Caco-2 (cell line): Measurements from ENCODE around the gene ETV2. TPM values are rescaled to one million over a fixed set of nuclear protein-coding genes. Genes with fewer than 3 reads are reported as not detected.

ENCODE experiments used
- BruUV-seq: library from RNA; stranded (reverse); fragments of 400-500 nt; replicated peaks from 2 replicates; lab custom pipeline; 2021; lab: Mats Ljungman, UMichigan
- CTCF ChIA-PET: fragments of 300-600 bp; sonication (Branson Sonifier 250); formaldehyde crosslinking; loops from one replicate; lab custom pipeline; 2022; ENCODE audit warnings: antibody characterized with exemption; lab: Charles Lee
- POLR2A ChIA-PET: fragments of 300-600 bp; sonication (Branson Sonifier 250); formaldehyde crosslinking; loops from one replicate; lab custom pipeline; 2022; ENCODE audit warnings: antibody characterized with exemption; lab: Charles Lee
- DNase-seq, 2 experiments: peaks; one replicate each; pipeline versions ENCODE4 v3.0.0 to v3.0.0-alpha.2; 2020 to 2022
- H3K27me3 ChIP-seq: replicated peaks from 2 replicates; pipeline ENCODE4 v1.6.0; 2011; ENCODE audit warnings: low read length; ENCODE audit not compliant: control insufficient read depth, insufficient read depth
- H3K36me3 ChIP-seq: 2 replicates; pipeline ENCODE4 v1.5.1; 2011; ENCODE audit warnings: low read length; ENCODE audit not compliant: control insufficient read depth, insufficient read depth
- H3K4me1 ChIP-seq: fragments of 250-450 bp; sonication (Bioruptor Pico); 2 replicates; pipeline ENCODE4 v1.5.1; 2020; ENCODE audit warnings: mild to moderate bottlenecking
- H3K4me3 ChIP-seq: 2 replicates; pipeline ENCODE4 v1.5.1; 2011; ENCODE audit warnings: low read depth, mild to moderate bottlenecking, control low read depth, low read length
- H3K9me3 ChIP-seq: fragments of 250-450 bp; sonication (Bioruptor Pico); 2 replicates; pipeline ENCODE4 v1.5.1; 2020; ENCODE audit warnings: mild to moderate bottlenecking, moderate library complexity
- H3K27ac Mint-ChIP-seq: one replicate; pipeline ENCODE4 v1.8.0; 2022; ENCODE audit warnings: mixed read lengths; ENCODE audit not compliant: unreplicated experiment
- H3K27me3 Mint-ChIP-seq: one replicate; pipeline ENCODE4 v1.8.0; 2022; ENCODE audit warnings: mixed read lengths; ENCODE audit not compliant: insufficient read depth, unreplicated experiment
- H3K36me3 Mint-ChIP-seq: one replicate; pipeline ENCODE4 v1.8.0; 2022; ENCODE audit warnings: mild to moderate bottlenecking, mixed read lengths; ENCODE audit not compliant: insufficient read depth, unreplicated experiment
- H3K4me1 Mint-ChIP-seq: one replicate; pipeline ENCODE4 v1.8.0; 2022; ENCODE audit warnings: low read depth, mixed read lengths; ENCODE audit not compliant: unreplicated experiment
- H3K4me3 Mint-ChIP-seq: one replicate; pipeline ENCODE4 v1.8.0; 2022; ENCODE audit warnings: mild to moderate bottlenecking, moderate library complexity, mixed read lengths; ENCODE audit not compliant: unreplicated experiment
- H3K9me3 Mint-ChIP-seq: one replicate; pipeline ENCODE4 v1.8.0; 2022; ENCODE audit warnings: mixed read lengths; ENCODE audit not compliant: unreplicated experiment
- intact Hi-C: fragments of 100-400 bp; cut with micrococcal nuclease; formaldehyde crosslinking; loops from one replicate; pipeline ENCODE4 v1.10.0; 2022; ENCODE audit not compliant: unreplicated experiment
- total RNA-seq: library from RNA; stranded (reverse); gene quantifications from 2 replicates; pipeline ENCODE4 v1.2.3, GENCODE V29; 2022
- TF ChIP-seq, protein P1 (sequence below), 2 experiments: fragments of 200-600 bp in 1 of 2; IDR thresholded peaks; 1 replicate in 1 of 2; 2 replicates in 1 of 2; pipeline versions ENCODE4 v1.5.1 to v1.8.0; 2011 to 2022; ENCODE audit warnings: antibody characterized with exemption in 1 of 2, control low read depth in 1 of 2, inconsistent platforms in 1 of 2, low read depth in 1 of 2, low read length in 1 of 2, mild to moderate bottlenecking in 1 of 2, moderate library complexity in 1 of 2; ENCODE audit not compliant: insufficient read depth in 1 of 2, severe bottlenecking in 1 of 2, unreplicated experiment in 1 of 2

Gene ETV2
- total RNA-seq, 1 experiment from 2014 or later = 0.77 TPM

- no peaks in the 10 kb centered on the region for H3K9me3 ChIP-seq
- no peaks in the 10 kb centered on the region for H3K27me3 ChIP-seq
- ChIA-PET POLR2A (interaction anchor here (0.6 kb wide), 1 partner anchor 42 kb away, joined by 5 read pairs; no protein-coding TSS in a partner anchor), CTCF (no interaction called here)
- peak overlapping the region; percentile 74 for H3K4me3 Mint-ChIP-seq
- H3K36me3 Mint-ChIP-seq = peaks cover 45% of the 10 kb centered on the region
- H3K36me3 ChIP-seq = no peaks in the 10 kb centered on the region
- intact Hi-C loops = loop anchor here (2.0 to 5.0 kb wide), 4 partner anchors 15 to 111 kb away; partner anchors contain the start of genes HAUS5, HSPB6, KMT2B and PROSER3
- H3K4me1 ChIP-seq = peaks cover 26% of the 10 kb centered on the region
- H3K27me3 Mint-ChIP-seq = no peaks in the 10 kb centered on the region
- peaks cover 12% of the 10 kb centered on the region for H3K4me1 Mint-ChIP-seq
- TF ChIP-seq, protein P1, sequence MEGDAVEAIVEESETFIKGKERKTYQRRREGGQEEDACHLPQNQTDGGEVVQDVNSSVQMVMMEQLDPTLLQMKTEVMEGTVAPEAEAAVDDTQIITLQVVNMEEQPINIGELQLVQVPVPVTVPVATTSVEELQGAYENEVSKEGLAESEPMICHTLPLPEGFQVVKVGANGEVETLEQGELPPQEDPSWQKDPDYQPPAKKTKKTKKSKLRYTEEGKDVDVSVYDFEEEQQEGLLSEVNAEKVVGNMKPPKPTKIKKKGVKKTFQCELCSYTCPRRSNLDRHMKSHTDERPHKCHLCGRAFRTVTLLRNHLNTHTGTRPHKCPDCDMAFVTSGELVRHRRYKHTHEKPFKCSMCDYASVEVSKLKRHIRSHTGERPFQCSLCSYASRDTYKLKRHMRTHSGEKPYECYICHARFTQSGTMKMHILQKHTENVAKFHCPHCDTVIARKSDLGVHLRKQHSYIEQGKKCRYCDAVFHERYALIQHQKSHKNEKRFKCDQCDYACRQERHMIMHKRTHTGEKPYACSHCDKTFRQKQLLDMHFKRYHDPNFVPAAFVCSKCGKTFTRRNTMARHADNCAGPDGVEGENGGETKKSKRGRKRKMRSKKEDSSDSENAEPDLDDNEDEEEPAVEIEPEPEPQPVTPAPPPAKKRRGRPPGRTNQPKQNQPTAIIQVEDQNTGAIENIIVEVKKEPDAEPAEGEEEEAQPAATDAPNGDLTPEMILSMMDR (IDR thresholded peaks at IDR 0.05; ENCODE audit: insufficient read depth in 1 of 2, low read depth in 1 of 2, low read length in 1 of 2, severe bottlenecking in 1 of 2, unreplicated experiment in 1 of 2) = no peak
- no peak for DNase-seq
- no TSS peak for BruUV-seq
- no peaks in the 10 kb centered on the region for H3K9me3 Mint-ChIP-seq
- no peak overlapping the region for H3K27ac Mint-ChIP-seq
- H3K4me3 ChIP-seq = no peak overlapping the region
Observed at GRCh38 chr19:35645680-35646511, 4.4 kb downstream of the ETV2 start.

GRCh38 chr19:35648017-35648961 is 6.7 kb downstream of the ETV2 start, which contains the start of gene COX6B1:
COX6B1 (plus strand) TSS chr19:35648323; CDS start chr19:35651244, 2,921 bp downstream.
- no peaks in the 10 kb centered on the region for H3K27me3 Mint-ChIP-seq
- Histone ChIP-seq H3K4me3 (peak within 1 kb of the TSS; percentile 62), H3K36me3 (0 out of 2 replicates have a peak, but pooled peaks cover 2% of the 10 kb centered on the region), H3K27me3 (no peaks in the 10 kb centered on the region), H3K4me1 (peaks cover 15% of the 10 kb centered on the region), H3K9me3 (no peaks in the 10 kb centered on the region)
- peaks cover 12% of the 10 kb centered on the region for H3K4me1 Mint-ChIP-seq
- DNase-seq = peak; percentile 95 to 97
- CTCF ChIA-PET = interaction anchor here (0.6 to 1.4 kb wide), 11 partner anchors 25 to 341 kb away, joined by 3 to 7 read pairs (median 3); partner anchors contain the start of genes APLP1 and HAUS5
- H3K36me3 Mint-ChIP-seq = peaks cover 65% of the 10 kb centered on the region
- no peaks in the 10 kb centered on the region for H3K9me3 Mint-ChIP-seq
- H3K4me3 Mint-ChIP-seq = peak within 1 kb of the TSS; percentile 97
- POLR2A ChIA-PET = interaction anchor here (0.5 to 1.4 kb wide), 18 partner anchors 10 to 721 kb away, joined by 3 to 11 read pairs (median 4); partner anchors contain the start of genes LIN37, POLR2I and TBCB
- TF ChIP-seq, protein P1 (IDR thresholded peaks at IDR 0.05; ENCODE audit: insufficient read depth in 1 of 2, low read depth in 1 of 2, low read length in 1 of 2, severe bottlenecking in 1 of 2, unreplicated experiment in 1 of 2) = no peak
- BruUV-seq = TSS peak; percentile 77
- H3K27ac Mint-ChIP-seq = peak within 1 kb of the TSS; percentile 90
- intact Hi-C loops = loop anchor here (1.0 to 5.0 kb wide), 3 partner anchors 20 to 109 kb away; partner anchors contain the start of genes HSPB6, KMT2B and PROSER3
